GM19468 (cell line): ENCODE data around the gene PROCA1.
"Not testable (repeated sequence)": the region's sequence is repeated elsewhere in the genome, so short reads cannot be mapped to it uniquely, and the experiment has no call there.

Experiments
- ATAC-seq: cut with Tn5 transposase; IDR thresholded peaks from one replicate; pipeline ENCODE4 v1.9.1; 2021; ENCODE audit warnings: mild to moderate bottlenecking, moderate library complexity, moderate number of reproducible peaks; ENCODE audit not compliant: unreplicated experiment; ENCODE audit errors: extremely low read depth

The PROCA1 gene

DNA sequence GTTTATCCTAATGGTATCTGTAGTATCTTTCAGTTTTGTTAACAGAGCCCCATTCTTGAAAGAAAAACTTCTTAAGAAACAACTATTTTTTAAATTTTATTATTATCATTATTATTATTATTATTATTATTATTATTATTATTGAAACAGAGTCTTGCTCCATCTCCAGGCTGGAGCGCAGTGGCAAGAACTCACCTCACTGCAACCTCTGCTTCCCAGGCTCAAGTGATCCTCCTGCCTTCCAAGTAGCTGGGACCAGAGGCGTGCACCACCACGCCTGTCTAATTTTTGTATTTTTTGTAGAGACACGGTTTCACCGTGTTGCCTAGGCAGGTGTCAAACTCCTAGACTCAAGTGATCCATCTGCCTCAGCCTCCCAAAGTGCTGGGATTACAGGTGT lies 26.3 kb downstream of the PROCA1 start:
- no peak for ATAC-seq

DNA sequence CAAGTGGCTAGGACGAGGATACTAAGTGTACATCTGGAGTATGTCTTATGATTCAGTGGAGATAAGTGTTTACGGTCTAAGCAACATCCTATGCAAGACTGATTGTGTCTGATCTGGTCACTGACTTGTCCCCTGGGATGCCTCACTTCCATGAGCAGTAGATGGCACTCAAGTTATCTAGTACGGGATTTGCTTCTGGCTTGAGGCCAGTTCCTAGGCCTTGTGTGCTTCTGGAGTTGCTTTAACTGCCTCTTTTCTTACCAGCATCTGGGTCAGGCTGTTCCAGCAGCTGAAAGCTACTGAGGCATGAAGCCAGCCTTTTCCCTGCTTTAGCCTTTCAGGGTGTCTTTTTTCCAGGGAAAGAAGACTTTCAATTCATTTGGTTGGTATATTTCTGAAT lies 26.7 kb downstream of the PROCA1 start:
- no peak for ATAC-seq

DNA sequence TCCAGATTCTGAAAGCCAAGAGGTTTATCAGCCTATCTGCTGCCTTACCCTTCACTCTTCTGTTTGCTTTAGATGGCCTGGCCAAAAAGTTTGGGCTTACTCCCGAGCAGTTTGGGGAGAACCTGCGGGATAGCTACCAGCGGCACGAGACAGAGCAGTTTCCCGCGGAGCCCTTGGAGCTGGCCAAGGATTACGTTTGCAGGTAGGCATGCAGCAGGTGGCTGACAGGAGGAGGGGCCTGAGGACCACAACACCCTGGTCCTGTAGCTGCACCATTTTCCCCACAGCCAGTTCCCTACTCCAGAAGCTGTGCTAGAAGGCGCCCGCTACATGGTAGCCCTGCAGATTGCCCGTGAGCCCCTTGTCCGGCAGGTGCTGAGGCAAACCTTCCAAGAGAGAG lies 29.0 kb downstream of the PROCA1 start:
- ATAC-seq = no peak

DNA sequence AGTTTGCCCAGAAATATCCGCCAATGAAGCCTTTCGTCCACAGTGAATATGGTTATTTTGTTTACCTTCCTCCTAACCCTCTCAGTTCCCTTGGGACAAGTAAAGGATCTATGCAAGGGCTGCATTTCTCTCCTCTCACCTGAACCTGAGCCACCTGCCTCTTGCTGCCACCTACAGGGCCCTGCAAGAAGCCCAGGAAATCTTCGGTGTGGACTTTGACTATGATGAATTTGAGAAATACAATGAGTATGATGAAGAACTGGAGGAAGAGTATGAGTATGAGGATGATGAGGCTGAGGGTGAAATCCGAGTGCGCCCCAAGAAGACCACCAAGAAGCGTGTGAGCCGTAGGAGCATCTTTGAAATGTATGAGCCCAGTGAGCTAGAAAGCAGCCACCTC lies 35.7 kb downstream of the PROCA1 start:
- no peak for ATAC-seq

DNA sequence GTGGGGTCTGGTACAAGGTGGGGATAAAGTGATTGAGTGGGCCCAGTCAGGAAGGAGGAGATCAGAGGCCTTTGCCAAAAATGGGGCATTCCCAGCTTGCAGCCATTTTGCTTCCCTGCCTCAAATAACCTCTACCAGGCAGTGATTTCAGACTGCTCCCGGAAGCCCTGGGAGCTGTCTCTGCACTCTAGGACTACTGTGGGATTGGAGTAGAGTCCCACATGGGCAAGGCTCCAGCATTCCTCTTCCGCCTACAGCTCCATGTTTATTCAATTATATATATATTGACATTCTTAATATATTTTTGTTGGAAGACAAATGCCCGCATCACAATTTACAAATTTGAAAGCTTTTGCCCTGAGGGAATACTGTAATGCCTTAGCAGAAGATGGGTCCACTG lies 36.2 kb downstream of the PROCA1 start:
- ATAC-seq = no peak

DNA sequence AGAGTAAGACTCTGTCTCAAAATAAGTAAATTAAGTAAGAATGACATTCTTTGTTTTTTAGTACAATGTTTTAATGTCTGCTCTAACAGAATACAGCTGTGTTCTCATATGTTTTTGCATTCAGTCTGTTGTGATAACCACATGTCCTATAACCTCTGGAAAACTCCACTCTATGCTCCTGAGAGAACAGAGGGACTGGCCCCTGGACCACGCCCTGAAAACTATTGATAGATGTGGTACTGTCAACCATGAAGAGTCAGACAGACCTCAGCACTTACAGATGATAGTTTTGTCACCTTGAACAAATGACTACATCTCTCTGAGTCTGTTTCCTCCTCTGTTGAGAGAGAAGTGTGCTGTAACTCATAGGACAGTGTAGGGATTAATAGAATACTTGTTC lies 41.8 kb downstream of the PROCA1 start:
- ATAC-seq = no peak

DNA sequence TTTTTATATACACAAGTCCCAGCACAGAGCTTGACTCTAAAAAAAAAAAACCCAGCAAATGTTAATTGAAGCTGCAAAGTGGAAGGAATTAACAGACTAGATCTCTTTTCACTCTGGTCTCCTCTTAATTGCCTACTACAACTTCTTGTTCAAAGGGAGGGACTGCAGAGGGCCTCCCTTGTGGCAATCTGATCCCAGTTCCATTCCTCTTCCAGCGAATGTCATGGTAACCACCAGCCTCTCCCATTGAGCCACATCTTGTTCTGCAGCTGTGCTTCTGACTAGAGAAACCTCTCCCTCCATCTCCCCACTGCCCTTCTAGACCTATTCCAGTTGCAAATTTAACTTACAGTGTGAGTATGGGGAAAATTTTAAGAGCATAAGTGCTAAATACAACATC lies 43.8 kb downstream of the PROCA1 start:
- ATAC-seq = no peak

DNA sequence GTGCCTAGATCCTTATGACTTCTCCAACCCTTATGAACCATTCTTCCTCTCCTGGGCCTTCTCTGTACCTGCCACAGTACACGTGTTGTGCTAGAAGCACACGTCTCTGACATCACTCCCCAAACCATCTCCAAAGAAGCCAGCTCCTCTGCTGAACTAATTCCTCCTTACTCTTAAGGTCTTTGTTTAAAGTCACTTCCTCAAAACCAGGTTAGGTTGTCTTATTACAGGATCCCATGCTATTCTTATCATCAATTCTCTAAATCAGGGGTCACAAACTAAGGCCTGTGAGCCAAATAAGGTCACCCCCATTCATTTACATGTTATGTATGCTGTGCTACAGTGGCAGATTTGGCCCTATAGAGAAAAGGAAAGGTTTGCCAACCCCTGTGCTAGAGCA lies 45.7 kb downstream of the PROCA1 start:
- no peak for ATAC-seq

DNA sequence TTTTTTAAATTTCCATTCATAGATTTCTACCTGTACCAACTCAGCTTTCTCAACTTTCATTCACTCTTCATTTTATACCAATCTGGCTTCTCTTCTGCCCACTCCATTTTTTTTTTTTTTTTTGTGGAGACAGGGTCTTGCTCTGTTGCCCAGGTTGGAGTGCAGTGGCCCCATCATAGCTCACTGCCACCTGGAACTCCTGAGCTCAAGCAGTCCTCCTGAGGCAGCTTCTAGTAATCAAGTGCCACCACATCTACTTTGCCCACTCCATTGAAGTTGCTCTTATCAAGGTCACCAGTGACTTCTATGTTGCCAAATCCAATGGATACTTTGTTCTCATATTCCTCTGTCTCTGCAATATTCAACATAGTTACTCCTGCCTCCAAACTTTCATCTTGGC lies 48.0 kb downstream of the PROCA1 start:
- no peak for ATAC-seq

DNA sequence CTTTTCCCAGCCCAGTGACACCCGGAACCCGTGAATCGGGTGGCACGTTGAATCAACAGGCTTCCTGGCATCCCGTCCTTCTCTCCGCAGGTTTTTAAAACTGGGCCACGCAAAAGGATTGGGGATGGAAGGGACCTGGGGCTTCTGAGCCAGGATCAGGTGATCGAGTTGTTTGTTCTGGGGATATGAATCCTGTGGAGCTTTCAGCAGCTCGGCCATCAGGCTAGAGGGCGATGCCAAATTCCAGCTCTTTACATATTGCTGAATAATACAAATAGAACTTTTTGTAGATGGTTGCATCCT lies 49.2 kb downstream of the PROCA1 start:
- ATAC-seq = no peak

DNA sequence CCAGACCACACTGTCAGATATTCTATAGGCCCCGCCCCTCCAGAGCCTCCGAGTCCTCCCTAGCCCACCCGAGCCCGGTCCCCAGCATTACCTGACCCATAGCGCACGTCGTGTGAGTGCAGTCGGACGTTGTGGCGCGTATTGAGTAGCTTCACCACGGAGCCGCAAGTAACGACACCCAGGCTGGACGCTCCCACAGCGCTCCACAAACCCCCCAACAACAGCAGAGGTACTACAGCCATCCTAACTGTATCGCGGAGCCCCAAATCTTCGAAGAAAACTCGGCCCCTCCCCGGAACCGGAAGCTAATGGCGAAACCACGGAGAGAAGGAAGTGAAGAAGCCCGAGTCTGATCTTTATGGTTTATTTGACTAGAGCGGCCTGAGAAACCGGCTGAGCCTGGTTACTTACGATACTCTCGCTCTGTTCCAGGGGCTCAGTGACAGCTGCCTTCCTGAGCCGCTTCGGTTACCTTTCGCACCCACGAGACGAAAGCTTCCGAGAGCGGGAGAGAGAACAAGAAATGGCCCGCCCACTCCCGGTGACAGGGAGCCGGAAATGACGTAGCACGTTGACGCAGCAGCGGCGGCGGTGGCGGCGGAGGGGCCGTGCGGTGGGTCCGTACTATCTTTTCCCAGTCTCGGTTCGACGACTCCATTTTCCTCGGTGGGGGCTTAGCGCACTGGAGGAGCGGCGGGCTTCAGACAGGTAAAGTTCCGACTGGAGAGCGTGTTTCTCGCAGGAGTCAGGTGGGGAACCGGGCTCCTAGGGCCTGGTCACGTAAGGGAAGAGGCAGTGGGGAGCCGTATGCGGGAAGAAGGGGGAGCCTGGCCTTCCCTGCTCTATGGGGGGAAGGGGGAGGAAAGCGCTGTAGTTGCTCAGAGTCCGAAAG lies 49.8 kb downstream of the PROCA1 start, which contains the start of the genes SDF2 and SUPT6H:
Gene SDF2 (minus strand): TSS at position 272 of the 892 bp plus-strand sequence. CDS start 30 bp downstream, at position 242.
Gene SUPT6H (plus strand): TSS at position 571 of the 892 bp plus-strand sequence. CDS start 11,197 bp downstream, outside the sequence.
- ATAC-seq = no peak

DNA sequence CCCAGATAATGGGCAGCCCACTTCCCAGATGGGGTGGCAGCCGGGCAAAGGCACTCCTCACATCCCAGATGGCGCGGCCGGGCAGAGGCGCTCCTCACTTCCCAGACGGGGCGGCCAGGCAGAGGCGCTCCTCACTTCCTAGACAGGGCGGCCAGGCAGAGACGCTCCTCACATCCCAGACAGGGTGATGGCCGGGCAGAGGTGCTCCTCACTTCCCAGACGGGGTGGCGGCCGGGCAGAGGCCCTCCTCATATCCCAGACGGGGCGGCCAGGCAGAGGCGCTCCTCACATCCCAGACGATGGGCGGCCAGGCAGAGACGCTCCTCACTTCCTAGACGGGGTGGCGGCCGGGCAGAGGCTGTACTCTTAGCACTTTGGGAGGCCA lies 52.2 kb downstream of the PROCA1 start:
- ATAC-seq = not testable (repeated sequence)

DNA sequence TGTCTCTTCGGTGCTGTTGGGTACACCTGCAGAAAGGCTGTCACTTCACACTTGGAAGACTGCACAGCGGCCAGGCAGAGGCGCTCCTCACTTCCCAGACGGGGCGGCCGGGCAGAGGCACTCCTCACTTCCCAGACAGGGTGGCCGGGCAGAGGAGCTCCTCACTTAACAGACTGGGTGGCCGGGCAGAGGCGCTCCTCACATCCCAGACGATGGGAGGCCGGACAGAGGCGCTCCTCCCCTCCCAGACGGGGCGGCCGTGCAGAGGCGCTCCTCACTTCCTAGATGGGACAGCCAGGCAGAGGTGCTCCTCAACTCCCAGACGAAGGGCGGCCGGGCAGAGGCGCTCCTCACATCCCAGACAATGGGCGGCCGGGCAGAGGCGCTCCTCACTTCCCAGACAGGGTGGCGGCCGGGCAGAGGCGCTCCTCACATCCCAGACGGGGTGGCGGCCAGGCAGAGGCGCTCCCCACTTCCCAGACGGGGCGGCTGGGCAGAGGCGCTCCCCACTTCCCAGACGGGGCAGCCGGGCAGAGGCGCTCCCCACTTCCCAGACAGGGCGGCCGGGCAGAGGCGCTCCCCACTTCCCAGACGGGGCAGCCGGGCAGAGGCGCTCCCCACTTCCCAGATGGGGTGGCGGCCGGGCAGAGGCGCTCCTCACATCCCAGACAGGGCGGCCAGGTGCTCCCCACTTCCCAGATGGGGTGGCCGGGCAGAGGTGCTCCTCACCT lies 52.8 kb downstream of the PROCA1 start:
- not testable (repeated sequence) for ATAC-seq

DNA sequence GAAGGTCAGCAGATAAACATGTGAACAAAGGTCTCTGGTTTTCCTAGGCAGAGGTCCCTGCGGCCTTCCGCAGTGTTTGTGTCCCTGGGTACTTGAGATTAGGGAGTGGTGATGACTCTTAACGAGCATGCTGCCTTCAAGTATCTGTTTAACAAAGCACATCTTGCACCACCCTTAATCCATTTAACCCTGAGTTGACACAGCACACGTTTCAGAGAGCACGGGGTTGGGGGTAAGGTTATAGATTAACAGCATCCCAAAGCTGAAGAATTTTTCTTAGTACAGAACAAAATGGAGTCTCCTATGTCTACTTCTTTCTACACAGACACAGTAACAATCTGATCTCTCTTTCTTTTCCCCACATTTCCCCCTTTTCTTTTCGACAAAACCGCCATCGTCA lies 53.3 kb downstream of the PROCA1 start:
- ATAC-seq = not testable (repeated sequence)

DNA sequence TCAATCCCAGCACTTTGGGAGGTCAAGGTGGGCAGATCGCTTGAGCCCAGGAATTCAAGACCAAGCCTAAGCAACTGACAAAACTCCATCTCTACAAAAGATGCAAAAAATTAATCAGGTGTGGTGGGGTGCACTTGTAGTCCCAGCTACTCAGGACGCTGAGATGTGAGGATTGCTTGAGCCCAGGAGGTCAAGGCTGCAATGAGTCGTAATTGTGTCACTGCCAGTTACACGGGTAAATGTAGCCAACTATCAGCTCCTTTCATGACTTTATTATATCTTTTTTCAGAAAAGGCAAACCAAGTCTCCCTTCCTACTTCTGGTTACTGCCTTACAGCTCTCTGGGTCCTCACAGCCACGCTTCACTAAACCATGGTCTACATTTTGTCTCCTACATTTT lies 53.9 kb downstream of the PROCA1 start:
- no peak for ATAC-seq

DNA sequence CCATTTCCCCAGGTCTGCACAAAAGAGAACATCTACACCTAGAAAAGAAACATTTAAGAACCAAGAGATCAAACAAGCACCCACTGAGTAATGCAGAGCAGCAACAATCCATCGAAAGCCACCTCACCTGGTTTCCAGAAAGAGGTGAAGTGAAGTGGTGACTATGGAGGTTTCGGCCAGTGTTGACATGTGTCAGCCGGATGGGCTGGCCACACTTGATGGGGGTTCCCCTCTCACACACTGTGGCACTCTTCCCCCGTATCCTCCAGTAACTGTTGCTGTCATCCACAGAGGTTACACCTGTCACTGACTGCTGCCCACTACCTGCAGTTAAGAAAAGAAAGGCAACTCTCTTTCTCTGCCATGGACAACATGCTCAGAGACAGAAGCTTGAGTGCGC lies 56.5 kb downstream of the PROCA1 start:
- no peak for ATAC-seq
